Esophagus squamous epithelium (tissue), 4 donors: Measurements from ENCODE around the gene ANKRD13B.
A peak's percentile ranks its signal among the peaks of the same experiment; 100 is the strongest.

Experiments used
- POLR2A ChIP-seq, 4 donors: fragments of 450-650 bp; IDR thresholded peaks; one replicate each; pipeline ENCODE4 v1.6.1; 2017; ENCODE audit warnings: antibody characterized with exemption in 4 of 4, mild to moderate bottlenecking in 4 of 4, moderate library complexity in 3 of 4
- TF ChIP-seq, protein P1 (sequence below), 6 experiments: fragments of 450-650 bp in 4 of 6; fragments of 200-600 bp in 2 of 6; sonication (generic) in 2 of 6; IDR thresholded peaks; one replicate each; pipeline ENCODE4 v1.5.1; 2016 to 2019; ENCODE audit warnings: antibody characterized with exemption in 6 of 6, mild to moderate bottlenecking in 4 of 6, moderate library complexity in 4 of 6

- TF ChIP-seq, protein P1, sequence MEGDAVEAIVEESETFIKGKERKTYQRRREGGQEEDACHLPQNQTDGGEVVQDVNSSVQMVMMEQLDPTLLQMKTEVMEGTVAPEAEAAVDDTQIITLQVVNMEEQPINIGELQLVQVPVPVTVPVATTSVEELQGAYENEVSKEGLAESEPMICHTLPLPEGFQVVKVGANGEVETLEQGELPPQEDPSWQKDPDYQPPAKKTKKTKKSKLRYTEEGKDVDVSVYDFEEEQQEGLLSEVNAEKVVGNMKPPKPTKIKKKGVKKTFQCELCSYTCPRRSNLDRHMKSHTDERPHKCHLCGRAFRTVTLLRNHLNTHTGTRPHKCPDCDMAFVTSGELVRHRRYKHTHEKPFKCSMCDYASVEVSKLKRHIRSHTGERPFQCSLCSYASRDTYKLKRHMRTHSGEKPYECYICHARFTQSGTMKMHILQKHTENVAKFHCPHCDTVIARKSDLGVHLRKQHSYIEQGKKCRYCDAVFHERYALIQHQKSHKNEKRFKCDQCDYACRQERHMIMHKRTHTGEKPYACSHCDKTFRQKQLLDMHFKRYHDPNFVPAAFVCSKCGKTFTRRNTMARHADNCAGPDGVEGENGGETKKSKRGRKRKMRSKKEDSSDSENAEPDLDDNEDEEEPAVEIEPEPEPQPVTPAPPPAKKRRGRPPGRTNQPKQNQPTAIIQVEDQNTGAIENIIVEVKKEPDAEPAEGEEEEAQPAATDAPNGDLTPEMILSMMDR (IDR thresholded peaks at IDR 0.05), result peak; percentile 49 to 70 (median 66)
- no peak for TF ChIP-seq POLR2A (IDR thresholded peaks at IDR 0.05)
Observed at GRCh38 chr17:29572691-29573557, 20.0 kb upstream of the ANKRD13B start.
